ENCODE data around the gene MAT1A. TPM values are rescaled to one million over a fixed set of nuclear protein-coding genes. Genes with fewer than 3 reads are reported as not detected.
A peak's percentile ranks its signal among the peaks of the same experiment; 100 is the strongest.

Gene MAT1A
- total and polyA plus RNA-seq, 9 of the 15 experiments (the other 6 are each of a cell fraction or from before 2014, with no cell fraction given): 0.03 to 0.30 (median 0.11) TPM; not detected in 2

- no peak for ATAC-seq
- no peaks in the 10 kb centered on the region for H3K9me3 ChIP-seq (replicated peaks; ENCODE audit: control insufficient read depth, insufficient read depth, low read depth, low read length)
- intact Hi-C loops (cut with micrococcal nuclease): no loop called here
- peak in 1 of 4 experiments; percentile 9 for DNase-seq (ENCODE audit: extremely low read depth in 1 of 4, low spot score in 3 of 4)
- no peaks in the 10 kb centered on the region for H3K79me2 ChIP-seq (ENCODE audit: control insufficient read depth, insufficient read depth, low read length)
- 64% methylated on average over 14 of the region's 14 CpGs for WGBS (ENCODE audit: insufficient coverage, low coverage, missing lambda C conversion rate)
- in situ Hi-C loops (cut with MboI): no loop called here
- no peak overlapping the region for H3K27ac ChIP-seq (ENCODE audit: extremely low read depth, low read depth, low read length)
- no peak overlapping the region for H3K9ac ChIP-seq (ENCODE audit: insufficient read depth in 1 of 2, low read depth in 2 of 2, low read length in 2 of 2)
- H3K27me3 ChIP-seq (ENCODE audit: control insufficient read depth in 2 of 2, insufficient read depth in 2 of 2, low read length in 2 of 2): peaks cover 3 to 31% of the 10 kb centered on the region in 2 experiments; a peak in 4 of 5 replicates
- H3K9me1 ChIP-seq (ENCODE audit: control insufficient read depth, insufficient read depth, low read length): no peaks in the 10 kb centered on the region
- no peak overlapping the region for H3K4me2 ChIP-seq (ENCODE audit: insufficient read depth, low read length)
- no peak overlapping the region for H3K4me3 ChIP-seq
- no peaks in the 10 kb centered on the region for H3K36me3 ChIP-seq (ENCODE audit: control insufficient read depth, insufficient read depth, low read length)
- no peaks in the 10 kb centered on the region for H4K20me1 ChIP-seq (replicated peaks; ENCODE audit: control insufficient read depth, insufficient read depth, low read length)
- no TSS peak for BruUV-seq (replicated peaks)
- no peak for TF ChIP-seq ZZZ3 (IDR thresholded peaks at IDR 0.05)
- no peak for TF ChIP-seq KDM2B (CRISPR knock-in tag; IDR thresholded peaks at IDR 0.05)
- no peak for FAIRE-seq
- CTCF ChIA-PET (ENCODE audit: low intra/inter-chr PET ratio): no interaction called here
- POLR2A ChIA-PET: interaction anchor here (0.9 to 1.0 kb wide), 3 partner anchors 16 to 189 kb away, joined by 3 to 4 read pairs (median 3); partner anchors contain the start of gene MAT1A
- peak overlapping the region; percentile 88 for H2AFZ ChIP-seq (ENCODE audit: low read depth, low read length)
- peaks cover 14 to 17% of the 10 kb centered on the region in 2 experiments for H3K4me1 ChIP-seq (replicated peaks in 1 of 2; ENCODE audit: control insufficient read depth in 2 of 2, insufficient read depth in 2 of 2, low read length in 2 of 2)
Observed at GRCh38 chr10:80273523-80274170, 15.8 kb downstream of the MAT1A start.

DNA sequence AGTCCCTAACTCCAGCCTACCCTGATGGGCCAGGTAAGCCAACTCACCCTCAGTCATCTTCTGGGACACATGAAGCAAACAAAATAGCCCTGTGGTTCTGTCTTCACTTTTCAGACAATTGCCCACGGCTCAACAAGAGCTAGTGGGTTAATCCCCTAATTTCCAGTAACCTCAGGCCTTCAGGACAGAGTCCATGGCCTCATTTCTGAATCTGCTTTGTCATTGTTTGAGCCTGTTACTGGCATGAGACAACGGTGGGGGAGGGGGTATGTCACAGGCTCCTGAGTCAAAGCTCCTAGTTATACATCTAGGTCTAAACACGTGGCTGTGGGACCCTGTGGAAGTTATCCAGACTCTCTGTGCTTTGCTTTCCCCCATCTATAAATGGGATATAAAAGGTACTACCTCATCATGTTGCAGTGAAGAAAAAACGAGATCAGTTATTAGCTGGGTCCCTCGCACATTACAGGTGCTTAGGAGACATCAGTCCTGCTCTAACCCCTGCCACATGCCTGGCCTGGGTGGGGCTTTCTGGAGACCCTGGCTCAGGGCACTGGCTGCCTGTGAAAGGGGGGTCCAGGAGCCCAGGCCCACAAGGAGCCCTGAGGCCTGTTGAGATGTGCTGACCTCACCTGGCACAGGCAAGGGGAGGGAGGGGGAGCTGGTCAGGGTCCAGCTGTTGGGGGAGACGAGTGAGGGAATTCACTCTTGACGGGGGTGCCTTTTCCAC is 16.5 kb downstream of the MAT1A start:
- Histone ChIP-seq H3K9me1 (ENCODE audit: control insufficient read depth, insufficient read depth, low read length) (no peaks in the 10 kb centered on the region), H3K4me1 (replicated peaks in 1 of 2; ENCODE audit: control insufficient read depth in 2 of 2, insufficient read depth in 2 of 2, low read length in 2 of 2) (peaks cover 15 to 17% of the 10 kb centered on the region in 2 experiments), H3K9me3 (replicated peaks; ENCODE audit: control insufficient read depth, insufficient read depth, low read depth, low read length) (no peaks in the 10 kb centered on the region), H3K79me2 (ENCODE audit: control insufficient read depth, insufficient read depth, low read length) (no peaks in the 10 kb centered on the region), H3K27ac (ENCODE audit: extremely low read depth, low read depth, low read length) (peak overlapping the region; percentile 27; the same call in 2 of the 3 replicates), H3K27me3 (ENCODE audit: control insufficient read depth in 2 of 2, insufficient read depth in 2 of 2, low read length in 2 of 2) (peaks cover 3 to 25% of the 10 kb centered on the region in 2 experiments; a peak in 4 of 5 replicates), H4K20me1 (replicated peaks; ENCODE audit: control insufficient read depth, insufficient read depth, low read length) (no peaks in the 10 kb centered on the region), H2AFZ (ENCODE audit: low read depth, low read length) (peak overlapping the region; percentile 88), H3K36me3 (ENCODE audit: control insufficient read depth, insufficient read depth, low read length) (no peaks in the 10 kb centered on the region), H3K9ac (ENCODE audit: insufficient read depth in 1 of 2, low read depth in 2 of 2, low read length in 2 of 2) (no peak overlapping the region; a peak in 1 of 4 replicates), H3K4me3 (no peak overlapping the region), H3K4me2 (ENCODE audit: insufficient read depth, low read length) (peak overlapping the region; percentile 36)
- in situ Hi-C loops (cut with MboI): no loop called here
- WGBS (ENCODE audit: insufficient coverage, low coverage, missing lambda C conversion rate): 33% methylated on average over 6 of the region's 7 CpGs
- FAIRE-seq (peak; percentile 84), ATAC-seq (peak; percentile 86), DNase-seq (ENCODE audit: extremely low read depth in 1 of 4, low spot score in 3 of 4) (peak; percentile 68 to 85 (median 76))
- CTCF ChIA-PET (ENCODE audit: low intra/inter-chr PET ratio): interaction anchor here (0.6 kb wide), 1 partner anchor 16 kb away, joined by 3 read pairs; no protein-coding TSS in a partner anchor
- intact Hi-C loops (cut with micrococcal nuclease): no loop called here
- POLR2A ChIA-PET: interaction anchor here (1.0 kb wide), 1 partner anchor 17 kb away, joined by 4 read pairs; the partner anchor contains the start of gene MAT1A
- BruUV-seq (replicated peaks): no TSS peak
- TF ChIP-seq ZNF197 (CRISPR knock-in tag; IDR thresholded peaks at IDR 0.05; ENCODE audit: low read depth): peak; percentile 41; the same call in 1 of the 2 replicates
- peak; percentile 95 for TF ChIP-seq MAFG (tag; conservative IDR thresholded peaks at IDR 0.05)
- no peak for TF ChIP-seq ZNF212 (CRISPR knock-in tag; IDR thresholded peaks at IDR 0.05)
- no peak for TF ChIP-seq CBX8 (IDR thresholded peaks at IDR 0.05; ENCODE audit: borderline replicate concordance, extremely low read depth, low read depth, low read length, poor library complexity, severe bottlenecking)
- TF ChIP-seq, protein P1, sequence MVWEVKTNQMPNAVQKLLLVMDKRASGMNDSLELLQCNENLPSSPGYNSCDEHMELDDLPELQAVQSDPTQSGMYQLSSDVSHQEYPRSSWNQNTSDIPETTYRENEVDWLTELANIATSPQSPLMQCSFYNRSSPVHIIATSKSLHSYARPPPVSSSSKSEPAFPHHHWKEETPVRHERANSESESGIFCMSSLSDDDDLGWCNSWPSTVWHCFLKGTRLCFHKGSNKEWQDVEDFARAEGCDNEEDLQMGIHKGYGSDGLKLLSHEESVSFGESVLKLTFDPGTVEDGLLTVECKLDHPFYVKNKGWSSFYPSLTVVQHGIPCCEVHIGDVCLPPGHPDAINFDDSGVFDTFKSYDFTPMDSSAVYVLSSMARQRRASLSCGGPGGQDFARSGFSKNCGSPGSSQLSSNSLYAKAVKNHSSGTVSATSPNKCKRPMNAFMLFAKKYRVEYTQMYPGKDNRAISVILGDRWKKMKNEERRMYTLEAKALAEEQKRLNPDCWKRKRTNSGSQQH (CRISPR knock-in tag; IDR thresholded peaks at IDR 0.05): peak; percentile 15; the same call in 1 of the 2 replicates
- no peak for TF ChIP-seq MLX (CRISPR knock-in tag; conservative IDR thresholded peaks at IDR 0.05)
- peak; percentile 71 for TF ChIP-seq DPF2 (IDR thresholded peaks at IDR 0.05)
- peak; percentile 48 for TF ChIP-seq MYC (IDR thresholded peaks at IDR 0.05; ENCODE audit: low read depth, low read length)
- no peak for TF ChIP-seq MYC (CRISPR knock-in tag; IDR thresholded peaks at IDR 0.05; ENCODE audit: borderline replicate concordance, low read depth)

Data from K562 (cell line).